ENCODE measurements around the gene CHPF2.

CHPF2 gene

DNA sequence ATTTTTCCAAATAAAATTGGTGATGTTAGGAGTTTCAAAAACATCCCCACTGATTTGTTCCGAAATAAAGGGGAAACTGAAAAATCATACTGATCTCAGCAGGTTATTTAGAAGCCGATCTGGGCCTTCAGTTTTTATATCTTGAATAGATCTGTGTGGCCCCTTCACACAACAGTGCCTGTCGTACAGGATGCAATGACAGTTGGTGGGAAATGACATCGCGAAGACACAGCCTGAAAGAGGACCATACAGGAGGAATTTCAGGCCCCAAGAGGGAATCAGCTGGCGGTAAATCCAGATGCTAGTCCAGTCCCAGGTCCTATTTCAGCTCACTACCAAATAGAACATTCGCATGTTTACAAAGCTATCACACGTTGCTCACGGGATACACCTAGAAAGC is 25.0 kb upstream of the CHPF2 start:
- DNase-seq: no peak

DNA sequence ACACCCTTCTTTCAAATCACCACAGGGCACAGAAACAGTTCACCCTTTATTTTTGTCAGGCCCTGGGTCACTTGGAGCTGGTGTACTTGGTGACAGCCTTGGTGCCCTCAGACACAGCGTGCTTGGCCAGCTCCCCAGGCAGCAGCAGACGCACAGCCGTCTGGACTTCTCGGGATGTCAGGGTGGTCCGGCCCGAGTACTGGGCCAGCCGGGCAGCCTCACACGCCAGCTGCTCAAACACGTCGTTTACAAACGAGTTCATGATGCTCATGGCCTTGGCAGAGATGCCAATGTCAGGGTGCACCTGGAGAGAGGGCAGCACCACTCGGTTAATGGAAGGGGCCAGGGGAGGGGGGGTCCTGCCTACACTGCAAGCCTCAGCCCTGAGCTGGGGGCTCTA is 24.5 kb upstream of the CHPF2 start:
- DNase-seq: no peak

DNA sequence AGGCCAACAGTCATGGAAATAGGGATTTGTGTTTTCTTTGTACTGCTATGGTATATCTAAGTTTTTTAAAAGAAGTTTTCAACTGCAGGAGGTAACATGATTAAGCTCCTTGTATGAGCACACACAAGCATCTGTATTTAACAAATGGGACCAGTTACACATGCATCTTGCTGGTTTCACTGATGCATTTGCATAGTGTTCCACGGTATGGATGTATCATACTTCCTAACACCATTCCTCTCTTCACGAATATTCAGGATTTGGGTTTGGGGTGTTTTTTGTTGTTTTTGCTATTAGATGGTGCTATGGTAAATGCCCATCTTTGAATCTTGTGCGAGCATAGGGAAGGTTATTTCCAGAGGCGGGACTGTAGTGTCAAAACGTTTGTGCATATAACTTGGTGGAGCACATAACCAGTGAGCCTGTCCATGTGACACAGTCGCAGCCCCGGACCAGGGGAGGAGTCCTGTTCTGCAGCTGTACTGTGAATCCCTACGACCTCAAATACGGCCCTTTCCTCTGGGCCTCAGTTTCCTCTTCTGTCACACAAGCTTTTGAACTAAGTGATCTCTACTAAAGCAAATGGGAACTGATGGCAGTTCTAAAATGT is 23.9 kb upstream of the CHPF2 start:
- DNase-seq: no peak

DNA sequence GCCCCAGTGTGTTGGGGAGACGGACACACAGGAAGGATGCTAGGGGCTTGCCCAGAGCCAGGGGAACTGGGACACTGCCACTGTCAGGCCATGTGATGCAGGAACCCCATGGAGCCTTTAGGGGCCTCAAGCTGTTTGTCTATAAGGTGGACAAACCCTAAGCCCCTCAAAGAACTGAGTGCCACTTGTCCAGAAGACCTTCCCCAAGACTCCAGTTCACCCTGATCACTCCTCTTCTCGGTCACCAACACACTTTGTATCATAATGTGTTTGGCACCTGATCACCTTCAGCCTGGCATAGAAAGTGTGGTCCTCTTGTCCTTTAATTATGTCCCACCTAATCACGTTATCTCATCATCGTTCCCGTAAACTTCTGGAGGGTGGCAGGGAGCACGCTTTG is 22.7 kb upstream of the CHPF2 start:
- peak; percentile 12 for DNase-seq

DNA sequence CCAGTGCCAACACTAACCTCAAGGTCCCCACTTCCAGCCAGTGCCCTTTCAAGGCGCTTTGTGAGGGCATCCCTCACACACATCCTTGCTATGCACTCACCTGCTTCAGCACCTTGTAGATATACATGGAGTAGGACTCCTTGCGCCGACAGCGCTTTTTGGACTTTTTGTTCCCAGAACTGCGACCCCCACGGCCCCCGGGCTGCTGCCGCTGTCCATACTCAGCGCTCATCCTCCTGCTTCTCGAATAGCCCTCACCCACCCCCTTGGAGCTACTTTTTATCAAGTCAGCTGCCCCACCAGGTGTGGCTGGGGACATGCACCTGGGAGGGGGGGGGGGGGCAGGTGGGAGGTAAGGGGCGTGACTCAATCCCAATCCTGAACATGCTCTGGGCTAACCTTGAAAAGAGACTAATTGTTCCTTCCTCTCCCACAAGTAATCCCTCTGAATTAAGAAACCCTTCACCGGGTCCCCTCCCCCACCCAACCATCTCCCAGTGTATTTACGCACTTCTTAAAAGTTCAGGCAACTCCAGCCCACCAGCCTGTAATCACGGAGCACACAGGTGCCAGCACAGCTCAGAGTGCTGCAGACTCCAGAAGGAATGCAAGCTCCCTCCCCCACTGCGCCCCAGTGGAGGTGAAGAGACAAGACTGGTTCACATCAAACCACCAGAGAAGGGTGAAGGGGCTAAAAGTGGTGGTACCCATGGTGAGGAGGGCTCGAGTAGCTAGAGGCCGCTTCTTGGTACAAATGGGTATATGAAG is 22.0 kb upstream of the CHPF2 start, which contains the start of gene H2BK1:
Gene H2BK1 (minus strand): TSS at position 402 of the 768 bp plus-strand sequence. CDS start 170 bp downstream, at position 232.
- DNase-seq: peak; percentile 20

DNA sequence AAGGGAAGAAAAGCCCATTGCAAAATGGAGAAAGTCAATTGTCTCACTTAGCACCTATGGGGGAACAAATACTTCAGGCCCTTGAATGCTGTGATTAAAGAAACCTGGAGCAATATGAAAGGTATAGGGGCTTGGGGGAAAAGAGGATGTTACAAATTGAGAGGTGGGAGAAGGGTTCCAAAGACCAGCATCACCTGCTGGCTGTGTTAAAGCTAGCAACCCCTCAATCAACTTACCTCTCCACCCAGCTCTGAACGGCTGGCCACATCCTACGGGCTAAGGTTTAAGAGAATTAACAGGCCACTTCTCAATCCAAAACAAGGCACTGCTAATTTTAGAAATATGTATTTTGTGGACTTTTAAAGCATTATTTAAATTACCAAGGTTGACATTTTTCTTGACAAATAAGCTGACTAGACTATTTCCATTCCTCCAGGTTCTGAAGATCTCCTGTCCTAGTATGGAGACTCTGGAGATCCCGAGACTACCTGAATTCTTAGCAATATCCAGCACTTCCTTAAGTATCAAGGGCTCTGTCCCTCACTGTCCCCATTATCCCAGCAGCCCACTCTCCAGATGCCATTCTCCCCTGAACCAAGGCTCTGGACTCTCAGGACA is 21.0 kb upstream of the CHPF2 start:
- no peak for DNase-seq

DNA sequence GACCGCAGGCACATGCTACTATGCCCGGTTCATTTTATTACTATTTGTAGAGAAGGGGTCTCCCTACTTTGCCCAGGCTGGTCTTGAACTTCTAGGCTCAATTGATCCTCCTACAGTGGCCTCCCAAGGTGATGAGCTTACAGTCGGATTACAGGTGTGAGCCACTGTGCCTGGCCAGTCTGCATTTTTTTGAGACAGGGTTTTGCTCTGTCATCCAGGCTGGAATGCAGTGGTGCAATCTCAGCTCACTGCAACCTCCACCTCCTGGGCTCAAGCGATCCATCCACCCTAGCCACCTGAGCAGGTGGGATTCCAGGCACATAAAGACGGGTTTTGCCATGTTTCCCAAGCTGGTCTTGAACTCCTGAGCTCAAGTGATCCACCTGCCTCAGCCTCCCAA is 19.7 kb upstream of the CHPF2 start:
- DNase-seq: peak; percentile 7

DNA sequence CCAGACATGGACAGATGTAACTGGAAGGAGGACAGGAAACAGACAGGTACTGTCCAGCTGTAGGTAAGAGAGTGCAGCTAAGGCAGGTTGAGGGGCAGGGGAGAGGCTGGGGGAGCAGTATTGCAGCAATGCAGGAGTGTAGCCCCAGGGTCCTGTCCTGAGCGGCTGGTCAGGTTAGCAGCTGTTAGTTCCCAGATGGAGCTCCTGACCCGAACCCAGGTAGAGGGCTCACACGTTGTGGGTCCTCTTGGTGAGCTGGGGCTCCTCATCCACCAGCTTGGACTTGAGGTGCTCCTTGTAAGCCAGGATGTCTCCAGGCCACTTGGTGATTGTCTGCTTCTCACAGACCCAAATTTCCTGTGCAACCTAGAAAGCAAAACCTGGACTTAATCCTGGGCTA is 18.5 kb upstream of the CHPF2 start:
- DNase-seq: no peak

DNA sequence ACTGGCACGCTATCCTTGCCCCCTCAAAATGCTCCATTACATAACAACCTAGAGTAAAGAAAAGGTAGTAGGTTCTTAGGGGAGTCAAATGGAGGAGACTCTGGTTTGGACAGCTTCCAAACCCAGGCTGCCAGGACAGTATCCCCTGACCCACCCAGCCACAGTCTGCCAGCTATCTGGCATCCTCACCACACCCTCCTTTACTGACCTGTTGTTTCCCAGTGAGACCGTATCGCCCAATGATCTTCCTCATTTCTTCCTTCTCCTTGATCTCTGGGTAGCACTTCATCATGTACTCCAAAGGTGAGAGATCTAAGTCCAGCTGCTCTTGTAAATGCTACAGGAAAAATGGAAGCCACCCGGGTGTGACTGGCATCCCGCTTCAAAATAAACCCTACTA is 16.9 kb upstream of the CHPF2 start:
- no peak for DNase-seq

DNA sequence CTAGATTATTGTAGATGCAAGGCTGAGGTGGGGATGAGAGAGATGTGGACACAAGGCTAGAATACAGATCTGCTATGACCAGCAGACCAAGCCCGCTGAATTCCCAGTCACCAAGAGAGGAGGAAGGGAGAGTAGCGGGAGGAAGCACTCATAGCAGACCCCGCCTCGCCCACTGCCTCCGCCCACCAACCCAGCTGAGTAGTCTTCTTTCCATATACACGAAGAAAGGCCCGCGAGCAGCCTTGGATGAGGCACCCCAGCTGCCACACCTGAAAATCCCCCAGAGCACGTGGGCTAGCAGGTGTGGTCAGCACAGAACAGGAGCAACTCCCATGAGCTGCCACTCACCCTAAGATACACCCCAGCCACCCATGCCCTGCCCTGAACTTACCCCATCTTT is 14.1 kb upstream of the CHPF2 start:
- peak; percentile 6 for DNase-seq

DNA sequence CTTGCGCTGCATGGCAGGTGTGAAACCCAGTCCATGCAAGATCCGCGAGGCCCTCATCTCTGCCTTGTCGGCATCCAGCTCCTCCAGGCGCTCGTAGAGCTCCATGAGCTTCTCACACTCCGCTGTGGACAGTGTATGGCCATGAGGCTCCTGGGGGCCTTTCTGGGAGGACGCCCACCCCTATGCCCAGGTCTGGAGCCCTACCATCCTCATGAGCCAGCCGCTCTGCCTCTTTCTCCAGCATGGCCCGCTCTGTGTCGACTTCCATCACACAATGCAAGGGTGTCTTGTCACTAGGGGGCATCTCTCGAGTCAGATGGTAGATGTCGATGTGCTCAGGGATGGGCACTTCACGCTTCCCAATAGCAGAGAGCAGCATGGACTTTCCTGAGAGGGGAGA is 8.6 kb upstream of the CHPF2 start:
- DNase-seq: peak; percentile 6

DNA sequence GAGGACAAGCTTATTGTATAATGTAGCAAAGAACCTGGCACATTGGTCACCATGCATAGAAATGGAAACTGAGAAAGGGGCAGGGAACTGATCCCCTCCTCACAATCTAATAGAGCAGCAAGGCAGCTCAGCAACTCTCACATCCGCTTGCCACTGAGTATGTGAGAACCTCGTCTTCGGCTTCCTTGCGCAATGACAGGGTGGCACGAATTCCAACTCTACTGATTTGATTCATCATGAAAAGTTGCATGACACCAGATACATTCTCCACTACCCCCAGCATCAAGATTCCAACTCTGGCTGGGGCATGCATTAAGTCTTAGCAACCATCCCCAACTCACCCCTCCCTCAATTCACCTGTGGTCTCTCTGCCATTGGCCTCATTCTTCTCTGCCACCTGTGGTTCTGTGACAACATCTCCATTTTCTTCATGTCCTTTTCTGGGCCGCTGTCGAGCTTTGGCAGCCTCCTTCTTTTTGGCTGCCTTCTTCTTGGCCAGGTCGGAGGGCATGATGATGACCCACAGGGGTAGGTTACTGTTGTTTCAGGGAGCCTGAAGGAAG is 6.3 kb upstream of the CHPF2 start:
- peak; percentile 13 for DNase-seq

DNA sequence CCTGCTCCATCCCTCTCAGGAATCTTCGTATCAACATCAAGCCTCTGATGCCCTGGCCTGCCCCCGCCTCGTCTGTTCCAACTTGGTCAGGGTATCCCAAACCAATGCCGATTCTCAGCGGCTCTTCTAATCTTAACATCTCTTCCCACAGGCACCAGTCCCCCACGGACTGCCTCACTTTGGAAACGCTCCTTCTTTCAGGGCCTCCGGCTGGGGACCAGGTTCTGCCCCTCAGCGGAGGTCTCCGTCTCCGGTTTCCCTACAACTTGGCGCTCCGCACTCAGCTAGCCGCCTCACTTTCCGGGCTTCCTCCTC is 5.8 kb upstream of the CHPF2 start:
- DNase-seq: no peak

DNA sequence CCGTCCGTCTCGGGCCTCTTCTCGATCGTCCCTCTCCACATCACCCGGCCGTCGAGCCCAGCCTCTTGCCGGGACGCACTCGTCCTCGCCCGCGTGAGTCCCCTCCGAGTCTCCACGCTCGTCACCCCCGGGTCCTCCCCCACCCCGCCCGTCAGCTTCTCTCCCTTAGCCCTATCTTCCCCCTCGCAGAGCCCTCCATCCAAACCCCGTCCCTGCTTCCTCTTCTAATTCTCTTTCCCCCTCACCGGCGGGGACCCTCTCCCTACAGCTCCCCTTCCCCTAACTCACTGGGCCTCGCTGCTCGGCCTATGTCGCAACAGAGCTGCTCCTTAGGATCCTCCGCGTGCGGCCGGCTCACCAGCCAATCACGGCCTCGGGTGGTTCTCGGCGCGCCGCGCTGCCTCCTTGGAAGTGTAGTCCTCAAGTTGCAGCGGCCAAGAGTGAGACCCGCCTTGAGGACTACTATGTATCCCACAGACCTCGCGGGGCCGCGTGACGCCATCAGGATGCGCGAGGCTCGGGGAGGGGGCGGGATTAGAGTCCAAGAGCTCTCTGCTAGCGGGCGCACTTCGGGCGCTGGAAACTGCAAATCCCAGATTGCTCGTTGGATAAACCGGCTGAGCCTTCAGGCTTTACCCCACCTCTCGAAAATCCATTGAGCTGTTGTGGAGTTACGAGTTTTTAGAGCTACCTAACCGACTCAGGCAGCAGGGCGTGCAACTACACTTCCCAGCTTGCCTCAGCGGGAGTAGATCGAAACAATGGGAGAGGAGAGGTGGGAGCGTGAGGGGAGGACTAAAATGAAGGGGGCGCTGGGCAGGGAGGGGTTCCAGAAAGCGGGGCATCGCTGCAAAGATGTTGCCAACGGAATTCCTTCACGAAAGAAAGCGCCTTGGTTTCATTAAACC is 5.2 kb upstream of the CHPF2 start, which contains the start of gene ABCF2:
Gene ABCF2 (minus strand): TSS at position 331 of the 908 bp plus-strand sequence. CDS start 747 bp downstream, outside the sequence.
- DNase-seq: peak; percentile 100

DNA sequence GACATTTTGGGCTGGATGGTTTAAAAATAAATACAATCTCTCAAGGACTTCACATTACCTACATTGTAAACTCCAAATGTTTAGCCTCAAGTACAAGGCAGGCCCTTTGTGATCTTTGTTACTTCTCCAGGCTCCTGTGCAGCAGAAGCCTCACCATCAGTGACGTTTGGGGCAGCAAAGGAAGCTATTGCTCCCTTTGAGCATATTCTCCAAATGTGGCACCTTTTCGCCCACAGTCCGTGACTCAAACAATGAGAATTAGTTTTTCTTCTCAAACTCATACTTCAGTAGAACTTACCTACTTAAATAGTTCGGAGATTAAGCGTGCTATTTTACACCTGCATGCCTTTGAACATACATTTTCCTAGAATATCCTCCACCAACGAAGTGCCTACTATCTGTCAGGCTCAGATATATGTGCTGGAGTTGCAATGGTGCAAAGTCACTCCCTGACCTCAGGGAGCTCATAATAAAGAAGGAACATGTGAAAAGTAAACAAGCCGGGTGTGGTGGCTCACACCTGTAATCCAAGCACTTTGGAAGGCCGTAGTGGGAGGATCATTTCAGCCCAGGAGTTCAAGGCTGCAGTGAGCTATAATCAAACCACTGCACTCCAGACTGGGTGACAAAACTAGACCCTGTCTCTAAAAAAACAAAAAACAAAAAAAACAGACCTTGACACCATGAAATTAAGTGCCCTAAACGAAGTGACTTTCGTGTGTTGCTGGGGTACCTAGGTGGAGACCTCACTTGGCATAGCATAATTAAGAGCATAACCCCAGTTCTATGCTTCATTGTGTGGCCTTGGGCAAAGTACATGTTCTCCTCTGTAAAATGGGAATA is 4.0 kb upstream of the CHPF2 start:
- no peak for DNase-seq

DNA sequence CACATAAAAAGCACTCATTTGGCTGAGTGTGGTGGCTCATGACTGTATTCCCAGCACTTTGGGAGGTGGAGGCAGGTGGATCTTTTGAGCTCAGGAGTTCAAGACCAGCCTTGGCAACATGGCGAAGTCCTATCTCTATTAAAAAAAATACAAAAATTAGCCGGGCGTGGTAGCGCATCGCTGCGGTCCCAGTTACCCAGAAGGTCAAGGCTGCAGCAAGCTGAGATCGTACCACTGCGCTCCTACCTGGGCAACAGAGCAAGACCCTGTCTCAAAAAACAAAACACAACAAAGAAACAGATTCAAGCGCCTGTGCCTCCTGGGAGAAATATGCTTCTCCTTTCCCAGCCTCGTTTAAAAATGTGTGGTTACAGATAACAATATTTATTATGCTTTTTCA is 3.0 kb upstream of the CHPF2 start:
- no peak for DNase-seq

DNA sequence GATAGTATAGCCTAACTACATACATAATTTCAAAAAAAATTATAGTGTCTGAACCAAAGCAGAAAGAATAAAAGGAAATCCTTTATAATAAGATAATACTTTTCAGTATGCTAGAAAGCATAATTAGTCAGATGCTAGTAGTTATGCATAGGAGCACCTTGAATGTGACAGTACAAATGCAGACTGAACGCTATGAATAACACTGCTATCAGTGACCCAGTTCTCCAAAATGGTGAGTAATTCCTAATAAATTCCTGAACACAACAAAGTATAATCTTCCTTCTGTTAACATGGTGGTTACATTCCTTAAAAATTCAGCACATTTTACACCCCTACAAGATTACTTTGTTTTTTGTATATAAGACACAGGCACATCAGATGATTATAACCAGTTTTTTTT is 1.2 kb upstream of the CHPF2 start:
- DNase-seq: no peak

DNA sequence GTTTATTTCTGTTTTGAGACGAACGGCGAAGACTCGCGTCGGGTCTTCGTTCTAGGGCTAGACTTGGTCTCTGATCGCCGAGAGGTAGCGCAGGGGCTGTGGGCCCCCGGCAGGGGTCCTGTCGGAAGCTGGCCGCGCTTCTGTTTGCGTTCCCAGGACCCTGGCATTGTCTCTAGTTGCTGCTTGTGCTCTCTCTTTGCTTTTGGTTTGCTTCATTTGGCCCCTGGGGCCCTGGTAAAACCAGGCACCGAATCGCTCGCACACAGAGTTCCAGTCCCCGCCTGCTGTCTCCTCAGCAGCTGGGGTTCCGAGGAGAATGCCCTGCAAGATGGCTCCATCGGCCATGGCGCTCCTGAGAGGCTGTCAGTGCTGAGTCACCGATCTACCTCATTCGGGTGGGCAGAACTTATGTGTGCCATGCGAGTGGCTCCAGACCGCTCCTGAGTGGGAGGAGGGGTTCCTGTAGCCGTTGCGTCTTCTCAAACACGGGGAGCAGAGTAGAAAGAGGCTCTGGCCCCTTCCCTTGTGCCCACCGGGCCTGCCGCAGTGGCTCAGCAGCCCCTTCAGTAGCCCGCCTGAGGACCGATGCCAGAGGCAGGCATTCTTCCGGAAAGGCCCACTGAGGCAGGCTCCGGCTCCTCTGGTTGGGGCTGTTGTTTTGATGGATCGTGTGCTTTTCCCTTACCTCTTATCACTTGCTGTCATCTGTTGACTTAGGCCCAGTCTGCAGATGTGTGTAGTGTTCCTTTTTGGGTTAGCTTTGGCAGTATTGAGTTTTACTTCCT is 826 bp downstream of the CHPF2 start:
- peak; percentile 48 for DNase-seq

DNA sequence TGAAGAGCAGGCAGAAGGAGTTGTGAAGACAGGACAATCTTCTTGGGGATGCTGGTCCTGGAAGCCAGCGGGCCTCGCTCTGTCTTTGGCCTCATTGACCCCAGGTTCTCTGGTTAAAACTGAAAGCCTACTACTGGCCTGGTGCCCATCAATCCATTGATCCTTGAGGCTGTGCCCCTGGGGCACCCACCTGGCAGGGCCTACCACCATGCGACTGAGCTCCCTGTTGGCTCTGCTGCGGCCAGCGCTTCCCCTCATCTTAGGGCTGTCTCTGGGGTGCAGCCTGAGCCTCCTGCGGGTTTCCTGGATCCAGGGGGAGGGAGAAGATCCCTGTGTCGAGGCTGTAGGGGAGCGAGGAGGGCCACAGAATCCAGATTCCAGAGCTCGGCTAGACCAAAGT is 1.5 kb downstream of the CHPF2 start:
- no peak for DNase-seq

DNA sequence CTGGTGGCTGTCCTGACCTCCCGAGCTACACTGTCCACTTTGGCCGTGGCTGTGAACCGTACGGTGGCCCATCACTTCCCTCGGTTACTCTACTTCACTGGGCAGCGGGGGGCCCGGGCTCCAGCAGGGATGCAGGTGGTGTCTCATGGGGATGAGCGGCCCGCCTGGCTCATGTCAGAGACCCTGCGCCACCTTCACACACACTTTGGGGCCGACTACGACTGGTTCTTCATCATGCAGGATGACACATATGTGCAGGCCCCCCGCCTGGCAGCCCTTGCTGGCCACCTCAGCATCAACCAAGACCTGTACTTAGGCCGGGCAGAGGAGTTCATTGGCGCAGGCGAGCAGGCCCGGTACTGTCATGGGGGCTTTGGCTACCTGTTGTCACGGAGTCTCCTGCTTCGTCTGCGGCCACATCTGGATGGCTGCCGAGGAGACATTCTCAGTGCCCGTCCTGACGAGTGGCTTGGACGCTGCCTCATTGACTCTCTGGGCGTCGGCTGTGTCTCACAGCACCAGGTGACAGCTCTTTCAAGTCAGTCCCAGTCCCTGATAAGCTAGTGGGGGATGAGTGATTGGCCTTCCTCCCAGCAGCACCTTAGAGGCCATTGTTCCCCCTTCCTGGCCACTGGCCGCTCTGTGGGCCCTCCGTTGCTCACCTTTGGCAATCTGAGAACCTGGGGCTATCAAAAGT is 3.0 kb downstream of the CHPF2 start:
- DNase-seq: no peak
